GM19099 (cell line): ENCODE data around the gene ZNG1C.
"Not testable (repeated sequence)": the region's sequence is repeated elsewhere in the genome, so short reads cannot be mapped to it uniquely, and the experiment has no call there.

Experiments used
- POLR2A ChIP-seq: IDR thresholded peaks from 3 replicates; pipeline ENCODE4 v1.6.1; 2011; ENCODE audit warnings: low read depth; ENCODE audit not compliant: insufficient read length; ENCODE audit errors: extremely low read depth

The ZNG1C gene

DNA sequence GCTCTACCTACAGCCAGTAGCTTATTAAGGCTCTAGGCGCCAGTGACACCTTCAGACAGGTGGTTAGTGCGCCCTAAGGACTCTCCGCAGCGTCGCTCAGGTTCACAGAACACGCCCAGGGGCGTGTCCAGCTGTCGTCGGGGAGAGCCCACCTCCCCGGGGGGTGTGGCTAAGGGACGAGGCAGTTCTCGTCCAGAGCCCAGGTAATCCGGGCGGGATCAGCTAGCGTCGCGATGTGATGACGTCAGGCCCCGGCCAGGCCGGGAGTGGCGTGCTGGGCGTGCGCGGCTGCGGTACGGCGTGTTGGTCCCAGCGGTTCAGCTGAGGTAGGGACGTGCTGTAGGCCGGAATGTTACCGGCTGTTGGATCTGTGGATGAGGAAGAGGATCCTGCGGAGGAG, at the start of gene ZNG1C:
Gene ZNG1C, plus strand, starts transcription at position 301 of the 400 bp plus-strand sequence. Its CDS starts 49 bp downstream, at position 350.
- not testable (repeated sequence) for TF ChIP-seq POLR2A

DNA sequence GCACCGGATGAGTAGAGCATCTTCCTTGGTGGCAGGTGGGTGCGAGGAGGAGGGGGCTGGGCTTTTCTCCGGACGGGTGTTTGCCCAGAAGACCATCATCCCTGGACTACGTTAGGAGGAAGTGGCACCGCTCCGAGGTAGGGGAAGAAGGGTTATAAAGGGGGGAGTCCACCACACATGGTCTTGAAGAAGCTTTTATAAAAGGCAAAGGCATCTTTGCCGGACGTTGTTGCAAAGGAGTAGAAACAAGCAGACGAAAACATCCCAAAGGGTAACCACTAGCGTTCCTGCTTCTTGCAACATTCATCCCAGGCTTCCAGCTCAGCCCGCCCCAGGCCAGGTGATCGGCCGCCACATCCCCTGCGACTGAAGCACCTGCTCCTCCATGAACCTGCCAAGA, 60.8 kb downstream of the ZNG1C start, which contains the start of gene FOXD4L3:
Gene FOXD4L3, plus strand, starts transcription at position 301 of the 400 bp plus-strand sequence. Its CDS starts 85 bp downstream, at position 386.
- TF ChIP-seq POLR2A, result not testable (repeated sequence)
